Activated CD8-positive, alpha-beta memory T cell treated with anti-CD3 and anti-CD28 coated beads for 24 hours (primary cell): ENCODE results near the gene PSMD6.

Source experiments
- DNase-seq: peaks from one replicate; pipeline ENCODE4 v3.0.0-alpha.2; 2020

Gene PSMD6

DNA sequence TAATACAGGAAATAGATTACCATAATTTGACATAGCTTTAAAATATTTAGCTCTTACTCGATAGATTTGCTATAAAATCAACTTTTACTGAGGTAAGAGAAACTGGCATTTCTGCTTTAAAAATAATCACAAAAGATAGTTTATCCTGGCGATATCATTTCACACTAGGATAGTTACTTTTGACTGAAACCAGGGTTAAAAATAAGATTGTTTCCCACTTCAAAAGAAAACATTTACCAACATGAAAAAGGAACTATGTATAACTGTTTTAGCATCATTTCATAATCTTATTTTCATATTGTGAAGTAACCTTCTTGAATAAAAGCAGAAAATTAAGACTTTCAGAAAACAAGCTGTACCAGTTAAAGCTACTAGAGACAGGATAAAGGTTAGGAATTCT lies 15.3 kb downstream of the PSMD6 start:
- DNase-seq: no peak

GRCh38 chr3:64003589-64003988 lies 19.7 kb downstream of the PSMD6 start:
- no peak for DNase-seq

GRCh38 chr3:64002233-64002632 lies 21.1 kb downstream of the PSMD6 start:
- DNase-seq: no peak

GRCh38 chr3:64000453-64001055 lies 22.7 kb downstream of the PSMD6 start:
- DNase-seq: no peak

DNA sequence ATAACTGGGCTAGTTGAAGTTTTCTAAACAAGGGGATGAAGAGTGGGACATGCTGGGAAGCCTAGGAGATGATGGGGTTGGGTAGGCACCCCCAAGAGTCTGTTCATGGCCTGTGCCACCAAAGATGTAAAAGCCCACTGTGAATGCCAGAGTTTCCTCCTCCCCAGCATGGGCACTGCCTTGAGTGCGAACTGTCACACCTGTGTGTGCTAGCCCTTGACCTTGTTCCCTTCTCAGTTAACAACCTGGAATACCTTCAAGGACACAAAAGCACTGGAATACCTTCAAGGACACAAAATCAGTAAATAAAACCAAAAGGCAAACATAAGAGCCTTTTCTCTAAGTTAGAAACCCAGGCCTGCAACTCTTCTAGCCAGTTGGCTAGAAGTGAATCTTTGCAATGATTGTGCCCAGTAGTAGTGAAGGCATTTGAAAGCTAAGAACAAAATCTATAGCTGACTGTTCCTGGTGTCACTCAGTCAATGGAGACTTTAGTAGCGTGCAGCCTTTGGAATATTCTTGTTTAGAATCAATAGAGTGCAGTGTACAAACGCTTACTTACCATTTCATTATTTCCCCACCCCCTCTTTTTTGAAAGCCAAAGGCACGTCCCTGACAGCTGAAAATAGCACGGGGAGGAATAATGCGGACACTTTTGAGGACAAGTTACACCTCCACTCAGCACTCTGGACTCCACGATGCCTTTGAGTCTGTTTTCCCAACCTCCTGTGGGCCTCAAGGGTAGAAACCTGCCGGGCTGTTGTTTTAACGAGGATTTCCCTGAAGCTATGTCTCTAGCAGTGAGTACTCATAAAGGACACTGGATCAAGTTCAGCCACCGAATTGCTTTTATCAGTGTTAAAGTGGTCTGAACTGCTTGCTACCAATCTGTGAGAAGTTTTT lies 24.2 kb downstream of the PSMD6 start:
- DNase-seq: no peak

DNA sequence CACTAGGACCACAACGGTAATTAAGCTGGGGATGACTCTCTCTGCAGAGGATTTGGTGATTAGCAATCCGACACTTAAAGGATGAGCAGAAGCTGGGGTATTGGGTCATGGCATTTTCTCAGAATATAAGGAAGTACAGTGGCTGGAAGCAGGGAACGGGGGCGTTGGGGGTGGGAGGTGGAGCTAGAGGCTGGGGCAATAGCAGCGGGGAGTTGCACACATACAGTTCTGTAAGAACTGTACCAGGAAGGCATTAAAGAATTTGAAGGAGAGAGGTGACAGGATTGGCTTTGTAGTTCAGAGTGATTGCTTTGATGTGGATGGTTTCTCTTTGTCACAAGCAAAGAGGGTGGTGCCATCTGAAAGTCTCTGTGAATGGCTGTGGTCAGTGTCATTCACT lies 28.2 kb downstream of the PSMD6 start:
- no peak for DNase-seq

- DNase-seq: peak; percentile 71
Observed at GRCh38 chr3:63993653-63994079, 29.6 kb downstream of the PSMD6 start.

GRCh38 chr3:63992516-63993209 lies 30.6 kb downstream of the PSMD6 start:
- no peak for DNase-seq

DNA sequence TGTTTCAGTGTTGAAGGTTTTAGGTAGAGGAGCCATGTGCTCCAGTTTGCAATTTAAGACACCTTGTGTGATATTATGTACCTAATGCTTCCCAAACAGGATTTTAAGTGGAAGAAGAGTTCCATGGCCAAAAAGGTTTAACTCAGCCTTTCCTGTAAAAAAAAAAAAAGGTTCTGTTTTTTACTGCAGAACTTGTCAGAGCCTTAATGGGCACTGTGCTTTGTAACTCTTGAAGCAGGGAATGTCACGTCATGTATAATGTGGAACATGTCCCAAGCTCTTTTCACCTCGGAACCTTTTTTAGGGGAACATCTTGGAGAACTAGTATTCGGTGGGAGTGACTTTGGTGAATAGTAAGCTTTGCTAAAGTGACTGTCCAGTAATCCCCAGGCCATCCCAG lies 31.6 kb downstream of the PSMD6 start:
- DNase-seq: no peak

GRCh38 chr3:63990733-63991132 lies 32.6 kb downstream of the PSMD6 start:
- no peak for DNase-seq

DNA sequence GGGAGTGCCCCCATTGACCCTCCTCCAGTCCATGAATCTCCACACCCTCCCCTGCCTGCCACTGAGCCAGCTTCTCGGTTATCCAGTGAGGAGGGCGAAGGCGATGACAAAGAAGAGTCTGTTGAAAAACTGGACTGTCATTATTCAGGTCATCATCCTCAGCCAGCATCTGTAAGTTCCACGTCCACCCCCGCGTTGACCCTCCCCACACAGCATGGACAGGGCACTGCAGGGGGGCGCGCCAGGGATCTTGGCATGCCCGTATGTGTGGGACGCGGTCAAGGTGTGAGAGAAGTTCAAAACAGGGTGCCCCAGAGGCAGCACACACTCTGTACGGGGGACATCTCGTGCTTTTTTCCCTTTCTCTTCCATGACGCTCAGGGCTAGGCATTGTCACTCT lies 33.1 kb downstream of the PSMD6 start:
- no peak for DNase-seq

DNA sequence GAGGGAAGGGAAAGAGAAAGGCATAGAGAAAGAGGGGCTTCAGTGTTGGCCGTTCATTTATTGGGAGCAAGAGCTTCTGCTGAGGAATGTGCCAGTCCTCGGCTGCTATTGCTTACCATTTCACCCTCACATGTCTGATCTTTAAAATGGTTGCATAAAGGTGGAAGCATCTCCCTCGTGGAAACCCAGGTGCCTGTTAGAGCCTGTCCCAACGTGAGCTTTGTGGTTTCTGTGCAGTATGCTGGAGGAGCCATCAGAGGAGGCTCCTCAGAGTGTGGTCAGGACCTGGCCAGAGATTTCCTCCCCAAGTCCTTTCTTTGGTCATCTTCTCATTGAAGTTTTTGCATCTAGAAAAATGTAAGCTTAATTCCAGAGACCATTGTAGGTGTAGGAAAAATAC lies 34.4 kb downstream of the PSMD6 start:
- no peak for DNase-seq

GRCh38 chr3:63986831-63987230 lies 36.5 kb downstream of the PSMD6 start:
- DNase-seq: no peak

GRCh38 chr3:63986146-63986545 lies 37.1 kb downstream of the PSMD6 start:
- DNase-seq: no peak

- DNase-seq: no peak
Observed at GRCh38 chr3:63984391-63984790, 38.9 kb downstream of the PSMD6 start.

DNA sequence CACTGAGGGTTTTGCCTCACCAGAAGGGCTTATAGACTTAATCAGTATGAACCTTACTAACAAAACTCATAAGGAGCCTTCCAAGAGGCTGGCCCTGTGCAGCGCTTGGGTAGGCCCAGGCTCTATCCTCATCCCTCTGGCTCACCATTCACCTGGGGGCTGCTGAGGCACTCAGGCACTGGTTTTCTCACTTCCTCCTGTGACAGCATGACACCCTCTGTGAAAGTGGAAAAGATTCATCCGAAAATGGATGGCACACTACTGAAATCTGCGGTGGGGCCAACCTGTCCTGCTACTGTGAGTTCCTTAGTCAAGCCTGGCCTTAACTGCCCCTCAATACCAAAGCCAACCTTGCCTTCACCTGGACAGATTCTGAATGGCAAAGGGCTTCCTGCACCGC lies 41.3 kb downstream of the PSMD6 start:
- DNase-seq: no peak

GRCh38 chr3:63980830-63981498 lies 42.3 kb downstream of the PSMD6 start:
- DNase-seq: no peak

DNA sequence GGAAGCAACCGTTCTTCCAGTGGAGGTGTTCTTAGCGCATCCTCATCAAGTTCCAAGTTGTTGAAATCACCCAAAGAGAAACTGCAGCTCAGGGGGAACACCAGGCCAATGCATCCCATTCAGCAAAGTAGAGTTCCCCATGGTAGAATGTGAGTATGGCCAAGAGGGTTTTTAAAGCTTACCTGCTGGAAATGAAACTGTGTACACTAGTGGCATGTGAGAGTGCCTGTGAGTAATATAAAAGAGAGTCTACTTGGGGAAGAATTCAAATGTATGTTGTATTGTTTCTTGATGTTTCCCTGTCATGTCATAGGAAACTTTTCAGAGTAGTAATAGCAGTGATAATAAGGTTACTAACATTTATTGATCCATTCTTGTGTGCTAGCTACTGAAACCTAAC lies 43.3 kb downstream of the PSMD6 start:
- no peak for DNase-seq

DNA sequence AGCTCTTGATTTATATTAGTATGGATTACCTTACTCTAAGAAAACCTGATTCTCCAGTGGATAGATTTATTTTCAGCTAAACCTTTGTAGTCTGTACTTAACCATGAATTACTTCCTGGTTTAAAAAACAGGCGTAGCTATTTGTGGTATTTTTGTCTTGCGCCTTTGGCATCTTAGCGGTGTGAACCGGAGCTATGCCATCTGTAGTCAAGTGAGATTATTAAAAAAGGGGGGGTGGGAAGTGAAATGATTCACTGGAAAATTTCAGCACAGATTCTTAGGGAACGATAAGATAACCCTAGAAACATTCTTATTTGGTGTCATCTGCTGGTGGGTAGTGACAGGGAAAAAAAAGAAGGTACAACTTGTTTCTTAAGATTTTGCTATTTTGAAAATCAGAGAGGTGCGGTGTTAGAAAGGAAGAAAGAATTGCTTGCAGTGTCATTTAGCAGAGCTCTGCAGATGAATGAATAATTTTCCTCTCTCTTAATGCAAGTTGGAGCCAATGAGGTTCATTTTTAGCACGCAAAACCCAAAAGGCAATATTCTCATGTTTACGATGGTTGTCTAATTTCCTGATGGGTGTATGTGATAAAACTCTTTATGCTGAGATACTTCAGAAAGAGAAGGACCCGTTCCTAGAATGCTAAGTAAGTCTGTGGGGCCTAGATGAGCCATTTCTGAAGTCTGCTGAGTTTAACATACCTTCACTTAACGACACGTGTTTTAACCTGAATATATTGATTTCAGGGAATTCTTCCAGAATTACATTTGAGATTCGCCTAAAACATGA lies 44.0 kb downstream of the PSMD6 start:
- DNase-seq: no peak

- DNase-seq: no peak
Observed at GRCh38 chr3:63977893-63978292, 45.4 kb downstream of the PSMD6 start.

- DNase-seq: no peak
Observed at GRCh38 chr3:63976872-63977200, 46.5 kb downstream of the PSMD6 start.

DNA sequence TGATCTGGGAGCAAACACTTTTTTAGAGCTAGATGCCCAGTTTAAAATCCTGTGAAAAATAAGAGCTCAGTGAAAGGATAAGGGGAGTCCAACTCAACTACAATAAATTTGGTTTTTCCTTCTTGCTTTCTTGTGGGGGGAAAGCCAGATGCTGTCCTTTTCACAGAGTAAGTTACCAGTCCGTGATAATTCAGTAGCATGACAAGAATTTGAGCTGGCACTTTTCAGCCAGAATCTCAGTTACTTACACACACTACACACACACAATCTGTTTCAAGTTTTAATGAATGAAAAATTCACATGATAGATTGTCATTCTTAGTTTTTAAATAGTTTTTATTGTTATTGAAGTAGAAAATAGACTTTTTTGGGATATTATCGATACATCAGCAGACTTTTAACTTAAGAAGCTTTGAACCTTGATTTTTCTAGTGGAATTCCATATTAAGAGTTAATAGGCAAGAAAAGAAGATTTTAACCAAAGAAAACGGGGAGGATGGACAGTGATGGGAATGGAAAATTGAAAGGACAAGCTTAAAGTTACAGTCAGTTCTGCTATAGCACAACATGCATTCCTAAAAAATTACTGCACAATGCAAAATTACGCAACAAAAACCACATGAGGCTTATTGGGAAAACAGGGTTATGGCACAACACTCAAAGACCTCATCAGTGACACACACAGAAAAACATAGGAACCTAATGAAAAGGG lies 47.0 kb downstream of the PSMD6 start:
- DNase-seq: no peak
